GM23248 (cell line): ENCODE results near the gene TMEM178B.

Experiments
- EZH2 ChIP-seq: fragments of 200-600 bp; sonication (generic); IDR thresholded peaks from 2 replicates; pipeline ENCODE4 v1.6.1; 2018; ENCODE audit warnings: antibody characterized with exemption, mild to moderate bottlenecking; ENCODE audit not compliant: insufficient read depth, poor library complexity, severe bottlenecking
- EZH2phosphoT487 ChIP-seq: fragments of 200-600 bp; sonication (generic); IDR thresholded peaks from 2 replicates; pipeline ENCODE4 v1.6.1; 2018; ENCODE audit warnings: antibody characterized with exemption, moderate library complexity, mild to moderate bottlenecking, low read depth; ENCODE audit not compliant: insufficient read depth

DNA sequence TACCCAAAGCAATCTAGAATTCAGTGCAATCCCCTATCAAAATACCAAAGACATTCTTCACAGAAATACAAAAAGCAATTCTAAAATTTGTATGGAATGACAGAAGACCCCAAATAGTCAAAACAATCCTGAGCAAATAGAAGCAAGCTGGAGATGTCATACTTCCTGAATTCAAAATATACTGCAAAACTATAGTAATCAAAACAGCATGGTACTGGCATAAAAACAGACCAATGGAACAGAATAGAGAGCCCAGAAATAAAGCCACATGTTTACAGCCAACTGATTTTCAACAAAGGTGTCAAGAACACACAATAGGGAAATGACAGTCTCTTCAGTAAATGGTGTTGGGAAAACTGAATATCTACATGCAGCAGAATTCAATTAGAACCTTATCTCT, 353.3 kb downstream of the TMEM178B start:
- no peak for TF ChIP-seq EZH2
- no peak for TF ChIP-seq EZH2phosphoT487
